IMR-90 (cell line): ENCODE data around the gene TGOLN2.

Experiments used
- CEBPB ChIP-seq: IDR thresholded peaks from 2 replicates; pipeline ENCODE4 v1.6.1; 2012; ENCODE audit warnings: low read depth, low read length, improper control_type of control experiment
- CTCF ChIP-seq: conservative IDR thresholded peaks from 2 replicates; pipeline ENCODE4 v1.5.1; 2012; ENCODE audit warnings: mild to moderate bottlenecking, low read depth, low read length, improper control_type of control experiment
- MAZ ChIP-seq: IDR thresholded peaks from 2 replicates; pipeline ENCODE4 v1.6.1; 2012; ENCODE audit warnings: low read depth, mild to moderate bottlenecking, low read length, improper control_type of control experiment, moderate library complexity, borderline replicate concordance
- MXI1 ChIP-seq: IDR thresholded peaks from 2 replicates; pipeline ENCODE4 v1.6.1; 2012; ENCODE audit warnings: low read depth, mild to moderate bottlenecking, low read length, moderate library complexity, borderline replicate concordance
- POLR2A ChIP-seq: IDR thresholded peaks from 2 replicates; pipeline ENCODE4 v1.6.1; 2012; ENCODE audit warnings: mild to moderate bottlenecking, low read depth, low read length
- RAD21 ChIP-seq: IDR thresholded peaks from 2 replicates; pipeline ENCODE4 v1.6.1; 2012; ENCODE audit warnings: low read length, improper control_type of control experiment
- RFX5 ChIP-seq: IDR thresholded peaks from 2 replicates; pipeline ENCODE4 v1.8.0; 2012; ENCODE audit warnings: low read depth, mild to moderate bottlenecking, low read length, moderate library complexity
- USF2 ChIP-seq: fragments of 150-350 bp; IDR thresholded peaks from 2 replicates; pipeline ENCODE4 v1.6.1; 2017; ENCODE audit warnings: mild to moderate bottlenecking, antibody characterized with exemption, low read length, low read depth

GRCh38 chr2:85326406-85327159, 1.2 kb downstream of the TGOLN2 start:
- TF ChIP-seq CTCF (no peak), USF2 (no peak), RAD21 (no peak), POLR2A (no peak), MXI1 (no peak), MAZ (no peak), CEBPB (no peak), RFX5 (no peak)
